Neural cell (in vitro differentiated cells): Measurements from ENCODE around the gene TUB.

Source experiments
- CTCF ChIP-seq: fragments of 450-650 bp; IDR thresholded peaks from 2 replicates; pipeline ENCODE4 v1.5.1; 2014; ENCODE audit warnings: antibody characterized with exemption, mild to moderate bottlenecking, moderate library complexity; ENCODE audit not compliant: poor library complexity, severe bottlenecking
- EP300 ChIP-seq: fragments of 450-650 bp; conservative IDR thresholded peaks from 2 replicates; pipeline ENCODE4 v1.6.1; 2014; ENCODE audit warnings: antibody characterized with exemption, mild to moderate bottlenecking, moderate library complexity; ENCODE audit not compliant: poor library complexity, severe bottlenecking
- EZH2 ChIP-seq: fragments of 200-600, 300-800 bp; shearing (Covaris generic), sonication (generic); IDR thresholded peaks from 2 replicates; pipeline ENCODE4 v1.6.1; 2014; ENCODE audit warnings: antibody characterized with exemption, low read length, borderline replicate concordance, mild to moderate bottlenecking; ENCODE audit not compliant: insufficient read depth, poor library complexity, severe bottlenecking
- MXI1 ChIP-seq: fragments of 450-650 bp; conservative IDR thresholded peaks from 2 replicates; pipeline ENCODE4 v1.6.1; 2014; ENCODE audit warnings: antibody characterized with exemption, mild to moderate bottlenecking; ENCODE audit not compliant: poor library complexity, severe bottlenecking
- POLR2AphosphoS5 ChIP-seq: IDR thresholded peaks from 2 replicates; pipeline ENCODE4 v1.6.1; 2012
- REST ChIP-seq: IDR thresholded peaks from 2 replicates; pipeline ENCODE4 v1.6.1; 2012; ENCODE audit warnings: borderline replicate concordance
- SMC3 ChIP-seq: fragments of 450-650 bp; conservative IDR thresholded peaks from 2 replicates; pipeline ENCODE4 v1.6.1; 2014; ENCODE audit warnings: antibody characterized with exemption, mild to moderate bottlenecking, moderate library complexity; ENCODE audit not compliant: poor library complexity
- TAF1 ChIP-seq: IDR thresholded peaks from 2 replicates; pipeline ENCODE4 v1.6.1; 2012; ENCODE audit warnings: low read depth

GRCh38 chr11:8065031-8065430 is 16.0 kb upstream of the TUB start:
- TF ChIP-seq SMC3 (no peak), CTCF (no peak), EP300 (no peak), TAF1 (no peak), REST (no peak), EZH2 (no peak), POLR2AphosphoS5 (no peak), MXI1 (no peak)
